Measurements from ENCODE around the gene CCDC102A. TPM values are rescaled to one million over a fixed set of nuclear protein-coding genes. Genes with fewer than 3 reads are reported as not detected.
A peak's percentile ranks its signal among the peaks of the same experiment; 100 is the strongest.

CCDC102A gene
- total and polyA plus RNA-seq, 2 of the 13 experiments (the other 11 are each of a cell fraction or from before 2014, with no cell fraction given), result 2.1 to 2.8 TPM

DNA sequence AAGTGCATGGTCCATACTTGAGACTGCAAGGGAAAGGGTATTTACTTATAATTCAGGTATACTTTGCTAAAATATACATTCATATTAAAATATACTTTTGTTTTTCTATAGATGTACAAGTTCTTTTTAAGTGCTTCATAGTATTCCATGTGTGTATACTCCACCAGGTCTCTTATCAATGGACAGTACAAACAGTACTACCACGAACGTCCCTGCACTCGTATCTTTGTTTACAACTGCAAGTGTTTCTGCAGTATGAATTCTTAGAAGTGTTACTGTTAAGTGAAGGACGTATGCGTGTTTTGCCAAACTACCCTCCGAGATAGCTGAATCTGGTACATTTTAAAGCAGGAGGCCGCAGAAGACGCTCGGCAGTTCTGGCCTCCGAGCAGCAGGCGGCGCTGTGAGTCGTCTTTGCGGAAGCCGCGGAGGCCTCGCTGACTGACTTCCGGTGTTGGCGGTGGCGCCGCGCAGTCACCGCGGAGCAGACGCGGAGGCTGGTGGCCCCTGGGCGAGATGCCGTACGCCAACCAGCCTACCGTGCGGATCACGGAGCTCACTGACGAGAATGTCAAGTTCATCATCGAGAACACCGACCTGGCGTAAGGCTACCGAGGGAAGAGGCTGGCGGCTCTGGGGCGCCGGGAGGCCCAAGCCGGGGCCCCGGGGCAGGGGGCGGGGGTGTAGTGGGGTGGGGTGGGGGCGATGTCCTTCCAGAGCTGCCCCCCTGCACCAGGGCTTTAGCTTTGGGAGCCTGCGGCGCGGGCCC is 74.0 kb downstream of the CCDC102A start, which contains the start of gene POLR2C (continued):
- TF ChIP-seq, protein P1, sequence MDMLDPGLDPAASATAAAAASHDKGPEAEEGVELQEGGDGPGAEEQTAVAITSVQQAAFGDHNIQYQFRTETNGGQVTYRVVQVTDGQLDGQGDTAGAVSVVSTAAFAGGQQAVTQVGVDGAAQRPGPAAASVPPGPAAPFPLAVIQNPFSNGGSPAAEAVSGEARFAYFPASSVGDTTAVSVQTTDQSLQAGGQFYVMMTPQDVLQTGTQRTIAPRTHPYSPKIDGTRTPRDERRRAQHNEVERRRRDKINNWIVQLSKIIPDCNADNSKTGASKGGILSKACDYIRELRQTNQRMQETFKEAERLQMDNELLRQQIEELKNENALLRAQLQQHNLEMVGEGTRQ (IDR thresholded peaks at IDR 0.05; ENCODE audit: low read depth, low read length), result no peak
- TF ChIP-seq, protein P1 (CRISPR knock-in tag; IDR thresholded peaks at IDR 0.05; ENCODE audit: borderline replicate concordance), result no peak
- TF ChIP-seq, protein P2, sequence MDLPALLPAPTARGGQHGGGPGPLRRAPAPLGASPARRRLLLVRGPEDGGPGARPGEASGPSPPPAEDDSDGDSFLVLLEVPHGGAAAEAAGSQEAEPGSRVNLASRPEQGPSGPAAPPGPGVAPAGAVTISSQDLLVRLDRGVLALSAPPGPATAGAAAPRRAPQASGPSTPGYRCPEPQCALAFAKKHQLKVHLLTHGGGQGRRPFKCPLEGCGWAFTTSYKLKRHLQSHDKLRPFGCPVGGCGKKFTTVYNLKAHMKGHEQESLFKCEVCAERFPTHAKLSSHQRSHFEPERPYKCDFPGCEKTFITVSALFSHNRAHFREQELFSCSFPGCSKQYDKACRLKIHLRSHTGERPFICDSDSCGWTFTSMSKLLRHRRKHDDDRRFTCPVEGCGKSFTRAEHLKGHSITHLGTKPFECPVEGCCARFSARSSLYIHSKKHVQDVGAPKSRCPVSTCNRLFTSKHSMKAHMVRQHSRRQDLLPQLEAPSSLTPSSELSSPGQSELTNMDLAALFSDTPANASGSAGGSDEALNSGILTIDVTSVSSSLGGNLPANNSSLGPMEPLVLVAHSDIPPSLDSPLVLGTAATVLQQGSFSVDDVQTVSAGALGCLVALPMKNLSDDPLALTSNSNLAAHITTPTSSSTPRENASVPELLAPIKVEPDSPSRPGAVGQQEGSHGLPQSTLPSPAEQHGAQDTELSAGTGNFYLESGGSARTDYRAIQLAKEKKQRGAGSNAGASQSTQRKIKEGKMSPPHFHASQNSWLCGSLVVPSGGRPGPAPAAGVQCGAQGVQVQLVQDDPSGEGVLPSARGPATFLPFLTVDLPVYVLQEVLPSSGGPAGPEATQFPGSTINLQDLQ (CRISPR knock-in tag; IDR thresholded peaks at IDR 0.05), result peak; percentile 64; the same call in 1 of the 2 replicates
- TF ChIP-seq EP300 (IDR thresholded peaks at IDR 0.05; ENCODE audit: low read depth in 2 of 2, low read length in 2 of 2) (0 out of 4 replicates have a peak, but pooled peaks of 1 of the 2 experiments have one; percentile 34), EP300 (CRISPR knock-in tag; IDR thresholded peaks at IDR 0.05; ENCODE audit: borderline replicate concordance) (peak; percentile 57; the same call in 1 of the 2 replicates), ZNF607 (CRISPR knock-in tag; IDR thresholded peaks at IDR 0.05; ENCODE audit: borderline replicate concordance) (peak; percentile 93), SALL1 (CRISPR knock-in tag; IDR thresholded peaks at IDR 0.05) (peak; percentile 90), GABPB1 (CRISPR knock-in tag; IDR thresholded peaks at IDR 0.05) (peak; percentile 99), PHF21A (CRISPR knock-in tag; IDR thresholded peaks at IDR 0.05) (no peak), KLF13 (CRISPR knock-in tag; IDR thresholded peaks at IDR 0.05) (0 out of 2 replicates have a peak, but pooled peaks have one; percentile 82)
- TF ChIP-seq, protein P3, sequence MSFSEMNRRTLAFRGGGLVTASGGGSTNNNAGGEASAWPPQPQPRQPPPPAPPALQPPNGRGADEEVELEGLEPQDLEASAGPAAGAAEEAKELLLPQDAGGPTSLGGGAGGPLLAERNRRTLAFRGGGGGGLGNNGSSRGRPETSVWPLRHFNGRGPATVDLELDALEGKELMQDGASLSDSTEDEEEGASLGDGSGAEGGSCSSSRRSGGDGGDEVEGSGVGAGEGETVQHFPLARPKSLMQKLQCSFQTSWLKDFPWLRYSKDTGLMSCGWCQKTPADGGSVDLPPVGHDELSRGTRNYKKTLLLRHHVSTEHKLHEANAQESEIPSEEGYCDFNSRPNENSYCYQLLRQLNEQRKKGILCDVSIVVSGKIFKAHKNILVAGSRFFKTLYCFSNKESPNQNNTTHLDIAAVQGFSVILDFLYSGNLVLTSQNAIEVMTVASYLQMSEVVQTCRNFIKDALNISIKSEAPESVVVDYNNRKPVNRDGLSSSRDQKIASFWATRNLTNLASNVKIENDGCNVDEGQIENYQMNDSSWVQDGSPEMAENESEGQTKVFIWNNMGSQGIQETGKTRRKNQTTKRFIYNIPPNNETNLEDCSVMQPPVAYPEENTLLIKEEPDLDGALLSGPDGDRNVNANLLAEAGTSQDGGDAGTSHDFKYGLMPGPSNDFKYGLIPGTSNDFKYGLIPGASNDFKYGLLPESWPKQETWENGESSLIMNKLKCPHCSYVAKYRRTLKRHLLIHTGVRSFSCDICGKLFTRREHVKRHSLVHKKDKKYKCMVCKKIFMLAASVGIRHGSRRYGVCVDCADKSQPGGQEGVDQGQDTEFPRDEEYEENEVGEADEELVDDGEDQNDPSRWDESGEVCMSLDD (CRISPR knock-in tag; IDR thresholded peaks at IDR 0.05; ENCODE audit: borderline replicate concordance), result peak; percentile 73; the same call in 1 of the 2 replicates
- TF ChIP-seq, protein P4, sequence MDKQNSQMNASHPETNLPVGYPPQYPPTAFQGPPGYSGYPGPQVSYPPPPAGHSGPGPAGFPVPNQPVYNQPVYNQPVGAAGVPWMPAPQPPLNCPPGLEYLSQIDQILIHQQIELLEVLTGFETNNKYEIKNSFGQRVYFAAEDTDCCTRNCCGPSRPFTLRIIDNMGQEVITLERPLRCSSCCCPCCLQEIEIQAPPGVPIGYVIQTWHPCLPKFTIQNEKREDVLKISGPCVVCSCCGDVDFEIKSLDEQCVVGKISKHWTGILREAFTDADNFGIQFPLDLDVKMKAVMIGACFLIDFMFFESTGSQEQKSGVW (CRISPR knock-in tag; IDR thresholded peaks at IDR 0.05; ENCODE audit: borderline replicate concordance), result no peak; the same call in 1 of the 2 replicates
- TF ChIP-seq, protein P5, sequence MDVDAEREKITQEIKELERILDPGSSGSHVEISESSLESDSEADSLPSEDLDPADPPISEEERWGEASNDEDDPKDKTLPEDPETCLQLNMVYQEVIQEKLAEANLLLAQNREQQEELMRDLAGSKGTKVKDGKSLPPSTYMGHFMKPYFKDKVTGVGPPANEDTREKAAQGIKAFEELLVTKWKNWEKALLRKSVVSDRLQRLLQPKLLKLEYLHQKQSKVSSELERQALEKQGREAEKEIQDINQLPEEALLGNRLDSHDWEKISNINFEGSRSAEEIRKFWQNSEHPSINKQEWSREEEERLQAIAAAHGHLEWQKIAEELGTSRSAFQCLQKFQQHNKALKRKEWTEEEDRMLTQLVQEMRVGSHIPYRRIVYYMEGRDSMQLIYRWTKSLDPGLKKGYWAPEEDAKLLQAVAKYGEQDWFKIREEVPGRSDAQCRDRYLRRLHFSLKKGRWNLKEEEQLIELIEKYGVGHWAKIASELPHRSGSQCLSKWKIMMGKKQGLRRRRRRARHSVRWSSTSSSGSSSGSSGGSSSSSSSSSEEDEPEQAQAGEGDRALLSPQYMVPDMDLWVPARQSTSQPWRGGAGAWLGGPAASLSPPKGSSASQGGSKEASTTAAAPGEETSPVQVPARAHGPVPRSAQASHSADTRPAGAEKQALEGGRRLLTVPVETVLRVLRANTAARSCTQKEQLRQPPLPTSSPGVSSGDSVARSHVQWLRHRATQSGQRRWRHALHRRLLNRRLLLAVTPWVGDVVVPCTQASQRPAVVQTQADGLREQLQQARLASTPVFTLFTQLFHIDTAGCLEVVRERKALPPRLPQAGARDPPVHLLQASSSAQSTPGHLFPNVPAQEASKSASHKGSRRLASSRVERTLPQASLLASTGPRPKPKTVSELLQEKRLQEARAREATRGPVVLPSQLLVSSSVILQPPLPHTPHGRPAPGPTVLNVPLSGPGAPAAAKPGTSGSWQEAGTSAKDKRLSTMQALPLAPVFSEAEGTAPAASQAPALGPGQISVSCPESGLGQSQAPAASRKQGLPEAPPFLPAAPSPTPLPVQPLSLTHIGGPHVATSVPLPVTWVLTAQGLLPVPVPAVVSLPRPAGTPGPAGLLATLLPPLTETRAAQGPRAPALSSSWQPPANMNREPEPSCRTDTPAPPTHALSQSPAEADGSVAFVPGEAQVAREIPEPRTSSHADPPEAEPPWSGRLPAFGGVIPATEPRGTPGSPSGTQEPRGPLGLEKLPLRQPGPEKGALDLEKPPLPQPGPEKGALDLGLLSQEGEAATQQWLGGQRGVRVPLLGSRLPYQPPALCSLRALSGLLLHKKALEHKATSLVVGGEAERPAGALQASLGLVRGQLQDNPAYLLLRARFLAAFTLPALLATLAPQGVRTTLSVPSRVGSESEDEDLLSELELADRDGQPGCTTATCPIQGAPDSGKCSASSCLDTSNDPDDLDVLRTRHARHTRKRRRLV (CRISPR knock-in tag; IDR thresholded peaks at IDR 0.05), result no peak

All from HepG2 (cell line).